Measurements from ENCODE around the gene IFT81.

The IFT81 gene

DNA sequence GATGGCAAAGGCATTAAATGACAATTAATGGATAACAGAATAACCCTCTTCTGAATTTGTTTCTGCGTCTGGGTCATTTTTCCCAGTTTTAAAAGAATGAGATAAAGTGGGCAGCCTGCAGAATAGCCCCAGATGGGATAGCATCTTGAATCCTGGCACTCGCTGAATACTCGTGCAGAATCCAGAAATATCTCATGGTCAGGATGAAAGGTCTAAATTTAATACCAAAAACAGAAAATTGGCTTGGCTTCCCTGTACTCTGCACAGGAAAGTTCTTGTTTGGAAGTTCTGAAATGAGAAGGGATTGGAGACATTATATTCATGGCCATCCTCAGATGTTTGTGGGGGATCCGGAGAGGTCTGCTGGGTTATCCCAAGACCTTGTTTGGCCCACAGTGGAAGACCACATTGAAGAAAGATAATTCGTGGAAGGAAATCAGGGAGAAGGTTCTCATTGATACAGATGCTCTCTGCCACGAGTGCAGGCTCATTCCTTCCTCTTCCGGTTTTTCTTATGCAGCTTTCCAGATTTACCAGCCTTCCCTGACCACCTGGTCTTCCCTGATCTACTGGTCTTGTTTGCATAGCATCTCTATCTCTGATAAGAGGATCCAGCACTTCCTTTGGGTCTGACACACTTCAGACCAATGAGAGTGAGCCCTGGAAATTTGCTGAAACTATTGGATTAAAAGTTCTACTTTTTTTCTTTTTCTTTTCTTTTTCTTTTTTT, 6.0 kb upstream of the IFT81 start:
- TF ChIP-seq, protein P1, sequence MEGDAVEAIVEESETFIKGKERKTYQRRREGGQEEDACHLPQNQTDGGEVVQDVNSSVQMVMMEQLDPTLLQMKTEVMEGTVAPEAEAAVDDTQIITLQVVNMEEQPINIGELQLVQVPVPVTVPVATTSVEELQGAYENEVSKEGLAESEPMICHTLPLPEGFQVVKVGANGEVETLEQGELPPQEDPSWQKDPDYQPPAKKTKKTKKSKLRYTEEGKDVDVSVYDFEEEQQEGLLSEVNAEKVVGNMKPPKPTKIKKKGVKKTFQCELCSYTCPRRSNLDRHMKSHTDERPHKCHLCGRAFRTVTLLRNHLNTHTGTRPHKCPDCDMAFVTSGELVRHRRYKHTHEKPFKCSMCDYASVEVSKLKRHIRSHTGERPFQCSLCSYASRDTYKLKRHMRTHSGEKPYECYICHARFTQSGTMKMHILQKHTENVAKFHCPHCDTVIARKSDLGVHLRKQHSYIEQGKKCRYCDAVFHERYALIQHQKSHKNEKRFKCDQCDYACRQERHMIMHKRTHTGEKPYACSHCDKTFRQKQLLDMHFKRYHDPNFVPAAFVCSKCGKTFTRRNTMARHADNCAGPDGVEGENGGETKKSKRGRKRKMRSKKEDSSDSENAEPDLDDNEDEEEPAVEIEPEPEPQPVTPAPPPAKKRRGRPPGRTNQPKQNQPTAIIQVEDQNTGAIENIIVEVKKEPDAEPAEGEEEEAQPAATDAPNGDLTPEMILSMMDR (conservative IDR thresholded peaks at IDR 0.05): no peak

DNA sequence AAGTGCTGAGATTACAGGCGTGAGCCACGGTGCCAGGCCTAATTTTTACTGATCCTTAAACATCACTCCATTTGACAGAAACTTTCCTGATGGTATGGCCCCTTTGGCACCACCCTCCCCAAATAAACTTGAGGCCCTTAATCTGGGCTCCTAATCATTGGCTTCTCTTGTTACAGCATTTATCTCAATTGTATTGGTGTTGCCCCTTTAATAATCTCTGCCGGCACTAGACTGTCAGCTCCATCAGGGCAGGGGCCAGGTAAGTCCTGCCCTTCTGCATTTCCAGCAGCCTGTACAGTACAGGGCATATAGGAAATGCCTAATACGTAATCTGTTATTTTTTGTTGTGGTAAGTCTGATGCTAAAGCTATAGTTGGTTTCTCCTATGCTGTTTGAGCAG, 1.2 kb upstream of the IFT81 start:
- H3K27ac ChIP-seq: no peak overlapping the region
- TF ChIP-seq, protein P1 (conservative IDR thresholded peaks at IDR 0.05): no peak

More for the DNA sequence above, 6.0 kb upstream of the IFT81 start:
- peak overlapping the region; percentile 58 for H3K27ac ChIP-seq

DNA sequence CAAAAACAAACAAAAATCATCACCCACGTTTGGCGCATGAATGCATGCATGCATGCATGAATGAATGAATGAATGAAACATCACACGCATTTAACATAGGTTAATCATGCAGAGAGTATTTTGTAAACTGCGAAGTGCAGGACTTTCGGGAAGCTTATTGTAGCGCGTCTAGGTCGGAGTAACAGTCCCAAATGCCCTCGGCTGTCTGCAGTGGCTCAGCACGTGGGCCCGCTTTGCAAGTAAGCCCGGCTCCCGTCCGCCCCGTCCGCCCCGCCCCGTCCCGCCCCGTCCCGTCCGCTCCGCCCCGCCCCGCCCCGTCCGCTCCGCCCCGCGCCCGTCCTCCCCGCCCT, 263 bp upstream of the IFT81 start:
- peak overlapping the region; percentile 84 for H3K27ac ChIP-seq
- TF ChIP-seq, protein P1 (conservative IDR thresholded peaks at IDR 0.05): no peak

DNA sequence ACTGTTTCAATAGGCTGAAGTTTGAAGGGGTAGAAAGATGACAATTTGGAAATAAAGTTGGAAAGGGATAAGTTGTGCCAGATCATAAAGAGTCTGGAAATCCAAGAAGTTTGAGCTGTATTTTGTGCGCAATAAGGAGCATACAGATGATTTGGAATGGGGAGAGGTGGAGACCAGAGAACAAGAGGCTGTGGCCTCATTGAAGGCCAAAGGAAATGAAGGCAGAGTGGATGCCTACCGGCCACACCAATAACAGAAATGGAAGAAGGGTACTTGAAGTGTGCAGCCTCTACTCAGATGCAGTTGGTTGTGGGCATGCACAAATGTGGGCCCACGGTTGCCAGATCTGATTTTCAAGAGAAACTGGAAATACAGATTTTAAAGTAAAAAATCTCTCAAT, 2.4 kb downstream of the IFT81 start:
- TF ChIP-seq, protein P1 (conservative IDR thresholded peaks at IDR 0.05): no peak
- H3K27ac ChIP-seq: no peak overlapping the region

DNA sequence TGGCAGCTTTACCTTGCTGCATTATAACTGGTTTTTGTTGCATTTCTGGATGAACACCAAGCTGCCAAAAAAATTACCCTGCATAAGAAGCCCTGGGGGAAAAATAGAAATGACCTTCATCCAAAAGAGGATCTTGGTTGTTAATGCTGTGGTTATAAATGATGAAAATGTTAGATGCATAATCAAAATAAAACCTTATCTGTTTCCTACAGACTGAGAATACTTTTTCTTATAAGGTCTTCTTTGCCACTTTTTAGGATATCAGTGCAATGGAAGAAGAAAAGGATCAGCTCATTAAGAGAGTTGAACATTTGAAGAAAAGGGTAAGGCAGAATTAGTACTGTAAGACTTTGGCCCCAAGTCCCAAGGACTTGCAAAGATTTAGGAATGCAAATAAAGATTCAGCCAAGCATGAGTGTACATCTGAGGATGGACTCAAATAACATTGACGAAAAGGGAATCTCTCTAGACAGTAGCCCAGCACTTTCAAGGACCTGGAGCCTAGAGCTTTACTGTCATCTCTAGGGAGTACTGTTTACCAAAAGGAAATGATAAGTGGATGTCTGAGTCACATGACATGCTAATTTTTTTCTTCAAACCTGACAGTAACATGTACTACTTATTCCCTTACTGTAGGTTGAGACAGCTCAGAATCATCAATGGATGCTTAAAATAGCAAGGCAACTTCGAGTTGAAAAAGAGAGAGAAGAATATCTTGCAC, 10.7 kb downstream of the IFT81 start:
- H3K27ac ChIP-seq: no peak overlapping the region
- TF ChIP-seq, protein P1 (conservative IDR thresholded peaks at IDR 0.05): no peak

DNA sequence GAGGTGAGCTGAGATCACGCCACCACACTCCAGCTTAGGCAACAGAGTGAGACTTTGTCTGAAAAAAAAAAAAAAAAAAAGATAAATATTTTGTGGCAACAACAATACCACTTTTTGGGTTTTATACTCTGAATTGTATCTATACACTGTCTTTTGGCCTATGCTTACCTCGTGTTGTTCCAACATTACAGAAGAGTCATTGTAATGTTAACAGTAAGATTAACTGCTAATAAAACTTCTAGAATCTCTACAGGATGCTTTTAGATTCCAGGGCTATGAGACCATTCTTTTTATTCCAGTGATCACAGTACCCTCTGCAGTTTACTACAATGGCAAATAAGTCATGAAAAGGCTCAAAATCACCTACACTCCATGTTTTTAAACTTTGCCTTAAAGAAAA, 11.6 kb downstream of the IFT81 start:
- TF ChIP-seq, protein P1 (conservative IDR thresholded peaks at IDR 0.05): no peak
- no peak overlapping the region for H3K27ac ChIP-seq

DNA sequence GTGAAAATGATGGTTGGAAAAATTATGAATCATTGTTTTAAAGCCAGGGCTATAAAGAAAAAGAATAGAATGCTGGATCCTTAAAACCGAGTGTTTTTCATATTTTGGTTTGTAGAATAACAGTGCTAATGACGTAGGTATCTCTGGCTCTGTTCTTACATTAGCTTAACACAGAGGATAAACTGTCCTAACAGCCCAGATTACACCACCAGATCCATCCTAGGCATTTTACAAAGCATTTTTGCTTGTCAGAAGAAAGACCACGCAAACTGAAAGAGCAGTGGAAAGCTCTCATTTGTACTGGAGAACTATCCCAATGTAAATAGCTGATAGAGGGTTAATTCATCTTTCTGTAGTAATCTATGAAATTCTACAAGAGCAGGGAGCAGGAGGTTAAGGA, 13.6 kb downstream of the IFT81 start:
- H3K27ac ChIP-seq: no peak overlapping the region
- TF ChIP-seq, protein P1 (conservative IDR thresholded peaks at IDR 0.05): no peak
